PFSK-1 (cell line): ENCODE data around the gene DOCK4.

Source experiments
- FOXP2 ChIP-seq: optimal IDR thresholded peaks from 2 replicates; pipeline ENCODE3; 2011; ENCODE audit warnings: borderline replicate concordance, control low read depth, inconsistent platforms; ENCODE audit not compliant: insufficient read depth; ENCODE audit errors: extremely low read length, extremely low read depth
- POLR2AphosphoS5 ChIP-seq: IDR thresholded peaks from 2 replicates; pipeline ENCODE4 v1.6.1; 2012; ENCODE audit warnings: low read depth, mild to moderate bottlenecking, control low read depth, low read length, moderate library complexity
- REST ChIP-seq, 2 experiments: IDR thresholded peaks; 2 replicates each; pipeline versions ENCODE4 v1.6.1 to v1.8.0; 2011 to 2012; ENCODE audit warnings: low read depth in 2 of 2, low read length in 2 of 2, control low read depth in 1 of 2, inconsistent platforms in 1 of 2, mild to moderate bottlenecking in 1 of 2, moderate library complexity in 1 of 2; ENCODE audit not compliant: insufficient read depth in 1 of 2
- SIN3A ChIP-seq: IDR thresholded peaks from 2 replicates; pipeline ENCODE4 v1.6.1; 2012; ENCODE audit warnings: mild to moderate bottlenecking, low read length, moderate library complexity, borderline replicate concordance; ENCODE audit not compliant: insufficient read depth
- TAF1 ChIP-seq: IDR thresholded peaks from 2 replicates; pipeline ENCODE4 v1.6.1; 2012; ENCODE audit warnings: low read length, control low read depth, borderline replicate concordance; ENCODE audit not compliant: insufficient read depth

The DOCK4 gene

GRCh38 chr7:112140600-112140999 is 65.6 kb downstream of the DOCK4 start:
- no peak for TF ChIP-seq POLR2AphosphoS5
- no peak for TF ChIP-seq SIN3A
- no peak for TF ChIP-seq FOXP2
- no peak for TF ChIP-seq REST (IDR thresholded peaks at IDR 0.05; ENCODE audit: insufficient read depth in 1 of 2, low read depth in 2 of 2, low read length in 2 of 2)
- no peak for TF ChIP-seq TAF1

- TF ChIP-seq TAF1 (no peak), SIN3A (no peak), FOXP2 (no peak), REST (IDR thresholded peaks at IDR 0.05; ENCODE audit: insufficient read depth in 1 of 2, low read depth in 2 of 2, low read length in 2 of 2) (no peak), POLR2AphosphoS5 (no peak)
Measured at GRCh38 chr7:112138938-112139337, 67.3 kb downstream of the DOCK4 start.

GRCh38 chr7:112138325-112138852 is 67.8 kb downstream of the DOCK4 start:
- no peak for TF ChIP-seq REST (IDR thresholded peaks at IDR 0.05; ENCODE audit: insufficient read depth in 1 of 2, low read depth in 2 of 2, low read length in 2 of 2)
- TF ChIP-seq SIN3A: no peak
- no peak for TF ChIP-seq TAF1
- TF ChIP-seq FOXP2: no peak
- no peak for TF ChIP-seq POLR2AphosphoS5

GRCh38 chr7:112137141-112138101 is 68.8 kb downstream of the DOCK4 start:
- TF ChIP-seq SIN3A (no peak), FOXP2 (no peak), TAF1 (no peak), REST (IDR thresholded peaks at IDR 0.05; ENCODE audit: insufficient read depth in 1 of 2, low read depth in 2 of 2, low read length in 2 of 2) (no peak), POLR2AphosphoS5 (no peak)
